Mammary epithelial cell (primary cell): Measurements from ENCODE around the gene CSNK1A1.

Experiments
- CTCF ChIP-seq, 2 donors: IDR thresholded peaks in 1 of 2; conservative IDR thresholded peaks in 1 of 2; 2 replicates each; pipeline ENCODE4 v1.5.1; 2011 to 2012; ENCODE audit warnings: inconsistent platforms in 2 of 2, low read length in 2 of 2, mild to moderate bottlenecking in 2 of 2, control low read depth in 1 of 2, low read depth in 1 of 2; ENCODE audit not compliant: insufficient read depth in 1 of 2; ENCODE audit errors: extremely low read depth in 1 of 2
- EZH2 ChIP-seq: IDR thresholded peaks from 2 replicates; pipeline ENCODE4 v1.6.1; 2012; ENCODE audit warnings: low read length, inconsistent platforms, borderline replicate concordance

GRCh38 chr5:149510136-149510535 lies 41.1 kb downstream of the CSNK1A1 start:
- TF ChIP-seq CTCF (conservative IDR thresholded peaks at IDR 0.05 in 1 of 2, IDR thresholded peaks at IDR 0.05 in 1 of 2; ENCODE audit: extremely low read depth in 1 of 2, insufficient read depth in 1 of 2, low read depth in 1 of 2, low read length in 2 of 2) (no peak), EZH2 (no peak)
